Skin epidermis (tissue), 12 donors: ENCODE results near the gene NAXE.
A peak's percentile ranks its signal among the peaks of the same experiment; 100 is the strongest.
"Not testable (repeated sequence)": the region's sequence is repeated elsewhere in the genome, so short reads cannot be mapped to it uniquely, and the experiment has no call there.

ENCODE experiments used
- H3K27ac ChIP-seq, 21 experiments: fragments of 200-600 bp; sonication (generic) in 11 of 21; one replicate each; pipeline ENCODE4 v1.5.0; 2020; ENCODE audit warnings: mild to moderate bottlenecking in 3 of 21, inconsistent platforms in 2 of 21, moderate library complexity in 2 of 21
- H3K4me3 ChIP-seq, 7 experiments: fragments of 200-600 bp; sonication (generic) in 2 of 7; one replicate each; pipeline ENCODE4 v1.5.0; 2020; ENCODE audit warnings: inconsistent platforms in 2 of 7, mild to moderate bottlenecking in 2 of 7, moderate library complexity in 1 of 7

NAXE gene

GRCh38 chr1:156591432-156592157, at the start of gene NAXE:
Gene NAXE, plus strand, starts transcription at chr1:156591776. Its CDS starts 29 bp downstream, at chr1:156591805.
- peak within 1 kb of the TSS; percentile 33 to 93 (median 86) for H3K27ac ChIP-seq
- H3K4me3 ChIP-seq, result peak within 1 kb of the TSS; percentile 49 to 89 (median 77)

- H3K27ac ChIP-seq, result no peak overlapping the region
- no peak overlapping the region for H3K4me3 ChIP-seq
These were observed 48.5 kb upstream of the NAXE start for GRCh38 chr1:156543066-156543465.

DNA sequence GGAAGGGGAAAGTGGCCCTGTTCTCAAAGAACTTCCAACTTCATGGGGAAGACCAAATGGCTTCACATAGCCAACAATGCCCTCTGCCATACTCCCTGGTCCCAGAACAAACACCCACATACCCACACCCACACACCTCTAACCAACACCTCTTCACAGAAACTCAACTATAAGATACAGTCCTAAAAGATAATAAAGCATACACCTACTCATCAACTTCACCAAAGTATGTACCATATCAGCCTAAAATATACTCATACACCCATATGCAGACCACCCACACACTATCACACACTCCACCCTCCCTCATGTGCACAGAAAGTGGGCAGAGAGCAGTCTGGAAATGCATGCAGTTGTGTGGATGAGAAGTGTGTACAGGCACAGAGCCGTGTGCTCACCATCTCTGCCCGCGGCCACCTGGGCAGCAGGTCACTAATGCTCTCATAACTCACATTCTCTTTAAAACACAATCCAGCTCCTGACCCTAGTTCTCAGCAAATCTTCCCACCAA, 46.9 kb upstream of the NAXE start:
- Histone ChIP-seq H3K27ac (no peak overlapping the region), H3K4me3 (no peak overlapping the region)

GRCh38 chr1:156546267-156546666, 45.3 kb upstream of the NAXE start:
- H3K4me3 ChIP-seq, result no peak overlapping the region
- H3K27ac ChIP-seq, result no peak overlapping the region

GRCh38 chr1:156547434-156547833, 44.1 kb upstream of the NAXE start:
- Histone ChIP-seq H3K27ac (no peak overlapping the region), H3K4me3 (no peak overlapping the region)

GRCh38 chr1:156547982-156548381, 43.6 kb upstream of the NAXE start:
- H3K27ac ChIP-seq, result no peak overlapping the region
- H3K4me3 ChIP-seq, result no peak overlapping the region

- H3K27ac ChIP-seq, result no peak overlapping the region
These were observed 42.2 kb upstream of the NAXE start for GRCh38 chr1:156549390-156549789.

GRCh38 chr1:156549831-156550230, 41.7 kb upstream of the NAXE start:
- Histone ChIP-seq H3K4me3 (no peak overlapping the region), H3K27ac (no peak overlapping the region)

More at GRCh38 chr1:156549390-156549789, 42.2 kb upstream of the NAXE start:
- no peak overlapping the region for H3K4me3 ChIP-seq

DNA sequence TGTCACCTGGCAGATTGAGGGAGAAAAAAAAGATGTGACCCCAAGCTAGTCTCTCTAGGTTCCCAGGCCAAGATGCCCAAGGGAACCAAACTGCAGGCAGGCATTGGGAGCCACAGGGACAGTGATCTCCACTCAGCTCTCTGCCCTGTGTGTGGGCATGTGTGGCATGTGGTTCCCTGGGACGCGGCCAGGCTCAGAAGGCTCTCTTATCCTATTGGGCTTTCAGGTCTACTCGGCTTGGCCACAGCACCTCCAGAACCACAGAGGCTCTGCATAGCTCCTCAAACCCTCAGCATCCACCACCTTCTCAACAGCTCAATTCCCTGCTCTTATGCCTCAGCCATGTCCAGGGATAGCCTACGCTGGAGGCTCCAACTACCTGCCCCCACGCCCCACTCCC, 41.2 kb upstream of the NAXE start:
- Histone ChIP-seq H3K27ac (no peak overlapping the region), H3K4me3 (no peak overlapping the region)

- no peak overlapping the region for H3K27ac ChIP-seq
- H3K4me3 ChIP-seq, result no peak overlapping the region
These were observed 40.4 kb upstream of the NAXE start for GRCh38 chr1:156551066-156551643.

- Histone ChIP-seq H3K27ac (no peak overlapping the region), H3K4me3 (no peak overlapping the region)
These were observed 39.7 kb upstream of the NAXE start for GRCh38 chr1:156551869-156552268.

GRCh38 chr1:156552518-156552917, 39.1 kb upstream of the NAXE start:
- no peak overlapping the region for H3K4me3 ChIP-seq
- H3K27ac ChIP-seq, result no peak overlapping the region

DNA sequence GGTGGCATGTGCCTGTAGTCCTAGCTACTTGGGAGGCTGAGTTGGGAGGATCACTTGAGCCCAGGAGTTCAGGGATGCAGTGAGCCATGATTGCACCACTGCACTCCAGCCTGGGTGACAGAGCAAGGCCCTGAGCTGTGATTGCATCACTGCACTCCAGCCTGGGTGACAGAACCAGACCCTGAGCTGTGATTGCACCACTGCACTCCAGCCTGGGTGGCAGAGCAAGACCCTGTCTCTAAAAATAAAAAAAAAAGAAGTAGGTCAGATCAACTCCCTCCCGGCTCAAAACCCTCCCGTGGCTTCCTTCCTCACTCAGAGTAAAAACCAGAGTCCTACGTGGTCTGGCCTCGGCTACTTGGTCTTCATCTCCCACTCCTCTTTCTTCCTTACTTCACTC, 38.6 kb upstream of the NAXE start:
- not testable (repeated sequence) for H3K27ac ChIP-seq, H3K4me3 ChIP-seq

DNA sequence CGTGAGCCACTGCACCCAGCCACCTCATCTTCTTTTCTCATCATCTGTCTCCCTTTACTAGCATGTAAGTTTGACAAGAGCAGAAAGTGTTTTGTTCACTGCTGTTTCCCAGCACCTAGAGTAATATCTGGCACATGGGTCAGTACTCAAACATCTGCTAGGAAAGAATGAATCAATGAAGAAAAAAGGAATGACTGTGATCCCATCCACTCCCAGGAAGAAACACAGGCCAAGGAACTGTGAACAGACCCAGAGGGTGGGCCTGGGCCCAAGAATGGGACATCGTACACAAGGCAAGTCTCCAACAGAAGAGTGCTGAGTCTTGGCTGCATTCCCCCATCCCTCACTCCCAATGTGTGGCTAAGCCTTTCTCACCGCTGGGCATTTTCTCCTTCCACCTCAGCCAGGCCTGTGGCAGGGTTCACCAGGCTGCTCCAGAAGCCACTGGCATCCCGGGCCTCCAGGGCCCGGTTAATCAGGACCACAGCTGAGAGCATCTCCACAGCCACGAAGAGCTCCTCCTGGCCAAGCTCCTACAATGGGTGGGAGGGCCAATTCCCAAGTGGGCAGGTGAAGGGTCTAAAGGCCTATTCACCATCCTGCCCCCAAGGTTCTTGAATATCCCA, 37.6 kb upstream of the NAXE start:
- Histone ChIP-seq H3K27ac (no peak overlapping the region), H3K4me3 (no peak overlapping the region)

- Histone ChIP-seq H3K27ac (no peak overlapping the region), H3K4me3 (no peak overlapping the region)
These were observed 36.6 kb upstream of the NAXE start for GRCh38 chr1:156554971-156555370.

GRCh38 chr1:156555715-156556114, 35.9 kb upstream of the NAXE start:
- Histone ChIP-seq H3K27ac (no peak overlapping the region), H3K4me3 (no peak overlapping the region)

GRCh38 chr1:156556354-156556753, 35.2 kb upstream of the NAXE start:
- H3K4me3 ChIP-seq, result no peak overlapping the region

GRCh38 chr1:156559086-156559796, 32.3 kb upstream of the NAXE start:
- H3K4me3 ChIP-seq, result no peak overlapping the region

More at GRCh38 chr1:156556354-156556753, 35.2 kb upstream of the NAXE start:
- no peak overlapping the region for H3K27ac ChIP-seq

DNA sequence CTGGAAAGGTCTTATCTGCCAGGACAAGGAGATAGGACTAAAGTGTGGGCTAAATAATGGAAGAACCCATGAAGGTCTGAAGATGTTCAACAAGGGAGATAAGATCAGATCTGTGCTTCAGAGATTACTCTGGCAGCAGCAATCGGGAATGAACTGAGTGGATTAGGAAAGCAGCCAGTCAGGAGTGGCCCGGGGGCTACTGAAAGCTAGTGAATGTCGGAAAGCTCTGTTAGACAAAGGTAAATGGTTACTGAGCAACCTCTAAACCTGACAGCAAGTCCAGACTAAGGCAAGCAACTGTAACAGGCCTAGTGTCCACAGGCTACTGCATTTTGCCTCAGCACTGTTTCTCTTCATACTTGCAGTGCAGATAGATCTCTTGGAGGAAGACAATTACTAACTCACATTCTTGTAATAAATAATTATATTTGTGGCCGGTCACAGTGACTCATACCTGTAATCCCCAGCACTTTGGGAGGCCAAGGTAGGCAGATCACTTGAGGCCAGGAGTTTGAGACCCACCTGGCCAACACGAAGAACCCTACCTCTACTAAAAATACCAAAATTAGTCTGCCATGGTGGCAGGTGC, 31.7 kb upstream of the NAXE start:
- H3K27ac ChIP-seq, result no peak overlapping the region
- H3K4me3 ChIP-seq, result no peak overlapping the region

More at GRCh38 chr1:156559086-156559796, 32.3 kb upstream of the NAXE start:
- H3K27ac ChIP-seq, result no peak overlapping the region

DNA sequence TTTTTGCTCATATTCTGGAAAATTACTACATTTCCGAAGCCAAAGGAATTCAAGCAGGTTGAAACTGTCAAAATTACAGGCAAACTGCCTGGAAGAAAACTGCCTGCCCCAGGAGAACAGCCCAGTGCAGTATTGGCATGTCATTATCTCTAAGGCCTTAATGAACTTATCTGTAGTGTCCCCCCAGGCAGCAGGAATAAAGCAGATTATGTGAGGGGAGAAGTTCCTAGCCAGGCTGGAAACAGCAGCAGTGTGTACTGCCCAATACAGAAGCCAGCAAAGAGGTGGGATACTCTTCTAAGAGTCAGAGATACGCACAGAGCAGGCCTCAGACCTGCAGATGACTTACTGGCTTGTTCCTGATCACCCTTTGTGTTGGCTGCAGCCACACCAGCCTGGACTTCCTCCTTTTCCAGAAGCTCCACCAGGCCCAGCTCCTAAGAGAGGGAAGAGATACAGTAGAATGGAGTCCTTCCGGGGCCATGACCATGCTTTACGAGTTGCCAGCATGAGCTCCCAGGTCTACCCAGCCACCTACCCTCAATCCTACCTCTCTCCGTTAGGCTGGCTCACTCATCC, 30.9 kb upstream of the NAXE start:
- no peak overlapping the region for H3K4me3 ChIP-seq
- no peak overlapping the region for H3K27ac ChIP-seq
